Osteocyte (in vitro differentiated cells): Measurements from ENCODE around the gene SGMS1. TPM values are rescaled to one million over a fixed set of nuclear protein-coding genes. Genes with fewer than 3 reads are reported as not detected.

Experiments used
- DNase-seq: peaks from one replicate; pipeline ENCODE4 v3.0.0; 2021; ENCODE audit warnings: mixed read lengths; ENCODE audit not compliant: unreplicated experiment; ENCODE audit errors: extremely low spot score
- H3K27ac Mint-ChIP-seq: one replicate; pipeline ENCODE4 v1.8.0; 2021; ENCODE audit warnings: mild to moderate bottlenecking, mixed read lengths; ENCODE audit not compliant: unreplicated experiment
- H3K27me3 Mint-ChIP-seq: one replicate; pipeline ENCODE4 v1.8.0; 2021; ENCODE audit warnings: mixed read lengths; ENCODE audit not compliant: unreplicated experiment
- H3K36me3 Mint-ChIP-seq: one replicate; pipeline ENCODE4 v1.8.0; 2021; ENCODE audit warnings: mixed read lengths; ENCODE audit not compliant: unreplicated experiment
- H3K4me1 Mint-ChIP-seq: one replicate; pipeline ENCODE4 v1.8.0; 2021; ENCODE audit warnings: mixed read lengths; ENCODE audit not compliant: unreplicated experiment
- H3K4me3 Mint-ChIP-seq: one replicate; pipeline ENCODE4 v1.8.0; 2021; ENCODE audit warnings: mild to moderate bottlenecking, moderate library complexity, mixed read lengths; ENCODE audit not compliant: unreplicated experiment
- H3K9me3 Mint-ChIP-seq: one replicate; pipeline ENCODE4 v1.8.0; 2021; ENCODE audit warnings: mixed read lengths; ENCODE audit not compliant: unreplicated experiment
- CTCF ChIP-seq: fragments of 200-600 bp; sonication (generic); IDR thresholded peaks from 2 replicates; pipeline ENCODE4 v1.5.0; 2021; ENCODE audit warnings: antibody characterized with exemption, mild to moderate bottlenecking, moderate library complexity
- total RNA-seq: library from RNA; stranded (reverse); gene quantifications from 2 replicates; pipeline ENCODE4 v1.2.1, GENCODE V29; 2021

The SGMS1 gene
- total RNA-seq, 1 donor from 2014 or later: 21.0 TPM

GRCh38 chr10:50421026-50421719, 202.6 kb downstream of the SGMS1 start:
- no peak for DNase-seq
- H3K9me3 Mint-ChIP-seq: no peaks in the 10 kb centered on the region
- no peak overlapping the region for H3K27ac Mint-ChIP-seq
- H3K36me3 Mint-ChIP-seq: peaks cover 2% of the 10 kb centered on the region
- peak; percentile 60 for TF ChIP-seq CTCF
- peaks cover 19% of the 10 kb centered on the region for H3K4me1 Mint-ChIP-seq
- no peak overlapping the region for H3K4me3 Mint-ChIP-seq
- no peaks in the 10 kb centered on the region for H3K27me3 Mint-ChIP-seq

- H3K27ac Mint-ChIP-seq: no peak overlapping the region
- peaks cover 19% of the 10 kb centered on the region for H3K4me1 Mint-ChIP-seq
- H3K4me3 Mint-ChIP-seq: no peak overlapping the region
- no peaks in the 10 kb centered on the region for H3K9me3 Mint-ChIP-seq
- peaks cover 2% of the 10 kb centered on the region for H3K36me3 Mint-ChIP-seq
- no peaks in the 10 kb centered on the region for H3K27me3 Mint-ChIP-seq
- no peak for TF ChIP-seq CTCF
- no peak for DNase-seq
These were observed 203.6 kb downstream of the SGMS1 start for GRCh38 chr10:50420196-50420595.

GRCh38 chr10:50419756-50420155, 204.0 kb downstream of the SGMS1 start:
- peaks cover 19% of the 10 kb centered on the region for H3K4me1 Mint-ChIP-seq
- TF ChIP-seq CTCF: no peak
- no peaks in the 10 kb centered on the region for H3K9me3 Mint-ChIP-seq
- no peak overlapping the region for H3K4me3 Mint-ChIP-seq
- no peaks in the 10 kb centered on the region for H3K27me3 Mint-ChIP-seq
- no peak for DNase-seq
- peaks cover 2% of the 10 kb centered on the region for H3K36me3 Mint-ChIP-seq
- no peak overlapping the region for H3K27ac Mint-ChIP-seq

GRCh38 chr10:50419091-50419490, 204.7 kb downstream of the SGMS1 start:
- no peak for DNase-seq
- TF ChIP-seq CTCF: no peak
- H3K9me3 Mint-ChIP-seq: no peaks in the 10 kb centered on the region
- peaks cover 19% of the 10 kb centered on the region for H3K4me1 Mint-ChIP-seq
- H3K27me3 Mint-ChIP-seq: no peaks in the 10 kb centered on the region
- no peaks in the 10 kb centered on the region for H3K36me3 Mint-ChIP-seq
- H3K4me3 Mint-ChIP-seq: peak overlapping the region; percentile 87
- peak overlapping the region; percentile 82 for H3K27ac Mint-ChIP-seq

- peak; percentile 87 for DNase-seq
- Mint-ChIP-seq H3K4me3 (peak overlapping the region; percentile 87), H3K4me1 (peaks cover 20% of the 10 kb centered on the region), H3K9me3 (no peaks in the 10 kb centered on the region), H3K27me3 (no peaks in the 10 kb centered on the region), H3K36me3 (no peaks in the 10 kb centered on the region), H3K27ac (peak overlapping the region; percentile 82)
- TF ChIP-seq CTCF: peak; percentile 3
These were observed 205.6 kb downstream of the SGMS1 start for GRCh38 chr10:50417886-50418830.
